TTC549 (cell line): ENCODE data around the gene EMC7.
"Not testable (repeated sequence)": the region's sequence is repeated elsewhere in the genome, so short reads cannot be mapped to it uniquely, and the experiment has no call there.

ENCODE experiments used
- FAIRE-seq: peaks from 2 replicates; lab custom pipeline; 2012; peaks lifted over from hg19 to GRCh38; lab: Jason Lieb, UNC

The EMC7 gene

GRCh38 chr15:34084086-34084485 lies 17.6 kb downstream of the EMC7 start:
- FAIRE-seq, result no peak

GRCh38 chr15:34079904-34080303 lies 21.8 kb downstream of the EMC7 start:
- FAIRE-seq, result no peak

- no peak for FAIRE-seq
Measured at GRCh38 chr15:34078900-34079299, 22.8 kb downstream of the EMC7 start.

- no peak for FAIRE-seq
Measured at GRCh38 chr15:34076785-34077184, 24.9 kb downstream of the EMC7 start.

DNA sequence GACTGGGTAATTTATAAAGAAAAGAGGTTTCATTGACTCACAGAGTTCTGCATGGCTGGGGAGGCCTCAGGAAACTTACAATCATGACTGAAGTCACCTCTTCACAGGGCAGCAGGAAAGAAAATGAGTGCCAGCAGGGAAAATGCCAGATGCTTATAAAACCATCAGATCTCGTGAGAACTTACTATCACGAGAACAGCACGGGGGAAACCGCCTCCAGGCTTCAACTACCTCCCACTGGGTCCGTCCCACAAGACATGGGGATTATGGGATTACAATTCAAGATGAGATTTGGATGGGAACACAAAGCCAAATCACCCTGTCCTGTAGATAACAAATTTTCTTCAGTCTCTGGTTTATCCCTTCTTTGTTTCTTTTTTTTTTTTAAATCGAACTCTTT lies 31.7 kb downstream of the EMC7 start:
- no peak for FAIRE-seq

GRCh38 chr15:34065941-34066340 lies 35.7 kb downstream of the EMC7 start:
- no peak for FAIRE-seq

GRCh38 chr15:34065261-34065660 lies 36.4 kb downstream of the EMC7 start:
- no peak for FAIRE-seq

- FAIRE-seq, result no peak
Measured at GRCh38 chr15:34064438-34064837, 37.2 kb downstream of the EMC7 start.

GRCh38 chr15:34059946-34060345 lies 41.7 kb downstream of the EMC7 start:
- FAIRE-seq, result no peak

GRCh38 chr15:34059476-34059875 lies 42.2 kb downstream of the EMC7 start:
- FAIRE-seq, result no peak

GRCh38 chr15:34056911-34057310 lies 44.8 kb downstream of the EMC7 start:
- FAIRE-seq, result no peak

DNA sequence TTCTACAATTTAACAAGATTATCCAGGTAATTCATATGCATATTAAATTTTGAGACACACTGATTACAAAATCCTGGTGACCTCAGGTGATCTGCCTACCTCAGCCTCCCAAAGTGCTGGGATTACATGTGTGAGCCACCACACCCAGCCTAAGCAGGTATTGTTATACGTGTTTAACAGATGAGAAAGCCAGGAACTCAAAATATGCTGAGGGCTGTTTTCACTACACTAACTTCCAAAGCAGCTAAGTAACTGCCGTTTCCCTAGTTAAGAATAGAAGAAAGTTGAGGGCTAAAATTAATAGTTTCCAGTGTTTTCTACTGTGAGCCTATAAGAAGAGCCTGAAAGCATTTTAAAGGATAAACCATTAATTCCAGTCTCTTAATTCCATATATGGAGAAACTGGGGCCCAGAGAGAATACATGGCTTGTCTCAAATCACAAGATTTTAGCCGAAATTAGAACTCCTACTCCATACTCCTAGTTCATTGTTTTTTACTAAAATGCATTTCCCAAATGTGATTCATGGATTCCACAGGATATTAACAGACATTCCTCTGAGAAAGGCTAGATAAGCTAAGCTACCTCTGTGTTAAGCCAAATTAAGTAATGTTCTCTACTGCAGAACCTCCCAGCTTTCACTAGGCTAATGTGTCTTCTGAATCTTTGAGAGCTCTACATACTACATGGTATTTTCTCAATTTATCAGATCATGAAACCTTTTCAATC lies 45.6 kb downstream of the EMC7 start:
- FAIRE-seq, result no peak

DNA sequence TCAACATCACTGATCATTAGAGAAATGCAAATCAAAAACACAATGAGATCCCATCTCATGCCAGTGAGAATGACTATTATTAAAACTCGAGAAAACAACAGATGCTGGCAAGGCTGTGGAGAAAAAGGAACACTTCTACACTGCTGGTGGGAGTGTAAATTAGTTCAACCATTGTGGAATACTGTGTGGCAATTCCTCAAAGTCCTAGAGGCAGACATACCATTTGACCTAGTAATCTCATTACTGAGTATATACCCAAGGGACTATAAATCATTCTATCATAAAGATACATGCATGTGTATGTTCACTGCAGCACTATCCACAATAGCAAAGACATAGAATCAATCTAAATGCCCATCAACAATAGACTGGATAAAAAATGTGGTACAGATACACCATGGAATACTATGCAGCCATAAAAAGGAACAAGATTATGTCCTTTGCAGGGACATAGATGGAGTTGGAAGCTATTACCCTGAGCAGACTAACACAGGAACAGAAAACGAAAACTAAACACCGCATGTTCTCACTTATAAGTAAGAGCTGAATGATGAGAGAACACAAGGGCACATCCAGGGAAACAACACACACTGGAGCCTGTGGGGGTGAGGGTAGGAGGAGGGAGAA lies 47.5 kb downstream of the EMC7 start:
- FAIRE-seq, result no peak

DNA sequence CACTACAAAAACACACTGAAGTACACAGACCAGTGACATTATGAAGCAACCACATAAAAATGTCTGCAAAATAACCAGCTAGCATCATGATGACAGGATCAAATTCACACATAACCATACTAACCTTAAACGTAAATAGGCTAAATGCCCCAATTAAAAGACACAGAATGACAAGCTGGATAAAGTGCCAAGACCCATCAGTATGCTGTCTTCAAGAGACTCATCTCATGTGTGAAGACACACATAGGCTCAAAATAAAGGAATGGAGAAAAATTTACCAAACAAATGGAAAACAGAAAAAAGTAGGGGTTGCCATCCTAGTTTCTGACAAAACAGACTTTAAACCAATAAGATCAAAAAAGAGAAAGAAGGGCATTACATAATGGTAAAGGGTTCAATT lies 51.3 kb downstream of the EMC7 start:
- not testable (repeated sequence) for FAIRE-seq

- no peak for FAIRE-seq
Measured at GRCh38 chr15:34049112-34049511, 52.5 kb downstream of the EMC7 start.

- FAIRE-seq, result no peak
Measured at GRCh38 chr15:34047893-34048775, 53.5 kb downstream of the EMC7 start.

DNA sequence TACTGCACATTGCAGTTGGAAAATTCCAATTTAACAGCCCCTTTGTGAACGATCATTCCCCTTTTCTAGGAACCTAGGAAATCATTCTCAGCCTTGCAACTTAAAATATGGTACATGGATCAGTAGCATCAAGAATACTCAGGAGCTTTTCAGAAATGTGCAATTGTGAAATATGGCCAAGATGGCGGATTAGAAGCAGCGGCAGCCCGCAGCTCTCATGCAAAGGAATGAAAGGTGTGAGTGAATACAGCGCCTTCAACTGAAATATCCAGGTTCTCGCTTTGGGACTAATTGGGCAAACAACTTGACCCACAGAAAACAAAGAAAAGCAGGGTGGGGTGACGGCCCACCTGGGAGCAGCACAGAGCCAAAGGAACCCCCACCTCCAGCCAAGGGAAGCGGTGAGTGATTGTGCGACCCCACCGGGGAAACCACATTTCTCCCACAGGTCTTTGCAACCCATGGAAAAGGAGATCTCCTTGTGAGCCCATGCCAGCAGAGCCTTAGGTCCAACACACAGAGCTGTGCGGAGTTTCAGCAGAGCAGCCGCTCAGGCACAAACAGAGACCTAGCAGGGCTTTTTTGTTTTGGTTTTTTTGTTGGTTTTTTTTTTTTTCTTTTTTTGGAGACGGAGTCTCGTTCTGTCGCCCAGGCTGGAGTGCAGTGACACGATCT lies 55.1 kb downstream of the EMC7 start:
- no peak for FAIRE-seq

GRCh38 chr15:34043813-34044212 lies 57.8 kb downstream of the EMC7 start:
- no peak for FAIRE-seq

- no peak for FAIRE-seq
Measured at GRCh38 chr15:34043391-34043790, 58.3 kb downstream of the EMC7 start.

GRCh38 chr15:34039790-34040113 lies 61.9 kb downstream of the EMC7 start:
- FAIRE-seq, result no peak

DNA sequence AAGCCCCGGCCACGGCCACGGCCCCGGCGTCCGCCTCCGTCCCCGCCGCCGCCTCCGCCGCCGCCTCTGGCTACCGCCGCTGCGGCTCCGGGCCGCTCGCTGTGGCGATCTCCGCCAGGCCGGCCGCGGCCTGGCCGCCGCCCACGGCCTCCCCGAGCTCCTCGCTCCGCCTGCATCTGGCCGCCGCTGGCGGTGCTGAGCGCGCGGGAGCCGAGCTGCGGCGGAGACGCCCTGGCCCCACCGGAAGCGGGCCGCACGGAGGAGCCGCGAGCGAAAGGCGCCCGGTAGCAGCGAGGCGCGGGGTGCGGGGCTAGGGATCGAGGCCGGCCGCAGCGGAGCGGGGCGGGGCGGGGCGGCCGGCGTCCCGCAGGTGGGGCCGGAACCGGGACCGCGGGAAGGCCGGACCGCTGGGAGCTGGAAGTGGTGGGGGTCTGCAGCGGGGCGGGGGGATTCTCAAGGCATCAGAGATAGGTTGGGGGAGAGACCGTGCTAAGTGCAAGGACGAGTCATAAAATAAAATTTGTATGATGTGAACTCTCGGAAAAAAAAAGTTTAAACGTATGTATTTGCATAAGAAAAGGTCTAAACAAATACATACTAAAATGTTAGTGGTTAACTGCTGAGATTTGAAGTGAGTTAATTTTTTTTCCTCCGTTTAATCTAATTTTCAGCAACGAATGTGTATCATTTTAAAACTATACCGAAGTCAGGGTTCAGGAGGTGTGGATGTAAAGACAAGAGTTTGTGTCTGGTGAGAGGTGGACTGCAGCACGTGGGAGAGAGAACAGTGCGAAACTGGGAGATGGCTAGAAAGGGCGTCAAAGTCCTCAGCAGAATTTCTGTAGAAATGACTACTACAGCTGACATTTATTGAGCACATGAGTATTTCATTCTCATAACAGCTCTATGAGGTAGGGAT lies 62.5 kb downstream of the EMC7 start, which contains the start of gene AVEN:
TSS of gene AVEN (minus strand) at position 334 of the 919 bp plus-strand sequence. CDS start at position 176, 158 bp downstream.
- FAIRE-seq, result no peak
